ENCODE data around the gene CCDC43.

DNA sequence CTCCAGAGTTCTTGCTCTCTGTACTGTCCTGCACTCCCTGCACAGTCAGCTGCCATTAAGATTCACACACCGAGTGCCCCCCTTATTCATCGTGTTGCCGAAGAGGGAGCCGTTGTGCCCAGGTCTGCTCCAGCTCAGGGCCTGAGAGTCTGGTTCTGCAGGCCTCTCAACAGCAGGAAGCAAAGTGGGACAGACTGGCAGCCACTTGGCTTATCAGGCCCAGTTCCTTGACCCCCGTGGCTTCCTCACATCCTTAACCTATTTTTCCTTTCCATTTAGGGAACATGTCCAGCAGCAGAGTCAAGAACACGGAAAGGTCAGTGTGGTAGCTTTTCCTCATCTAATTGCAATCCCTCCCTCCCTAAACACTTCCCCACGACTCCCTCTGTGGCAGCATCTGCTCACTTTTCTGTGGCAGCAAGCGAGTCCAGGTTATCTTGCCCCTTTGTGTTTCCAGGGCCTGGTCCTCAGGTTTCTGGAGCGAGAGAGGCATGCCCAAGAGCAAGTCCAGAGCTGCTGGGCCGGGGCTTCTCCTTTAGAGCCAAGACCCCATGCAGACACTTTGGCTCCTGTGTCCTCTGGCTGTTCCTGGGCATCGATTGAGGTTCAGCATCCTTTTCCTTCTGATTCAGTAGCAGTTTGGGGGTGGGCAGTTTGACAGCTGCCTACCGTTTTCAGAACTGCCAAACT, 47.1 kb upstream of the CCDC43 start:
- no peak for TF ChIP-seq SMC3 (IDR thresholded peaks at IDR 0.05; ENCODE audit: low read length)
- no peak for TF ChIP-seq RBAK (CRISPR knock-in tag; IDR thresholded peaks at IDR 0.05)
- TF ChIP-seq ZBTB8A (CRISPR knock-in tag; IDR thresholded peaks at IDR 0.05; ENCODE audit: borderline replicate concordance, low read depth) = no peak
- TF ChIP-seq, protein P1, sequence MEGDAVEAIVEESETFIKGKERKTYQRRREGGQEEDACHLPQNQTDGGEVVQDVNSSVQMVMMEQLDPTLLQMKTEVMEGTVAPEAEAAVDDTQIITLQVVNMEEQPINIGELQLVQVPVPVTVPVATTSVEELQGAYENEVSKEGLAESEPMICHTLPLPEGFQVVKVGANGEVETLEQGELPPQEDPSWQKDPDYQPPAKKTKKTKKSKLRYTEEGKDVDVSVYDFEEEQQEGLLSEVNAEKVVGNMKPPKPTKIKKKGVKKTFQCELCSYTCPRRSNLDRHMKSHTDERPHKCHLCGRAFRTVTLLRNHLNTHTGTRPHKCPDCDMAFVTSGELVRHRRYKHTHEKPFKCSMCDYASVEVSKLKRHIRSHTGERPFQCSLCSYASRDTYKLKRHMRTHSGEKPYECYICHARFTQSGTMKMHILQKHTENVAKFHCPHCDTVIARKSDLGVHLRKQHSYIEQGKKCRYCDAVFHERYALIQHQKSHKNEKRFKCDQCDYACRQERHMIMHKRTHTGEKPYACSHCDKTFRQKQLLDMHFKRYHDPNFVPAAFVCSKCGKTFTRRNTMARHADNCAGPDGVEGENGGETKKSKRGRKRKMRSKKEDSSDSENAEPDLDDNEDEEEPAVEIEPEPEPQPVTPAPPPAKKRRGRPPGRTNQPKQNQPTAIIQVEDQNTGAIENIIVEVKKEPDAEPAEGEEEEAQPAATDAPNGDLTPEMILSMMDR (CRISPR knock-in tag; IDR thresholded peaks at IDR 0.05) = no peak
- TF ChIP-seq ZNF780A (CRISPR knock-in tag; IDR thresholded peaks at IDR 0.05) = no peak
- no peak for TF ChIP-seq ZMAT5 (CRISPR knock-in tag; IDR thresholded peaks at IDR 0.05; ENCODE audit: borderline replicate concordance, low read depth)
- no peak for TF ChIP-seq ZNF567 (CRISPR knock-in tag; IDR thresholded peaks at IDR 0.05; ENCODE audit: borderline replicate concordance)
- no peak for TF ChIP-seq ZBTB26 (CRISPR knock-in tag; IDR thresholded peaks at IDR 0.05; ENCODE audit: borderline replicate concordance)
- TF ChIP-seq, protein P2, sequence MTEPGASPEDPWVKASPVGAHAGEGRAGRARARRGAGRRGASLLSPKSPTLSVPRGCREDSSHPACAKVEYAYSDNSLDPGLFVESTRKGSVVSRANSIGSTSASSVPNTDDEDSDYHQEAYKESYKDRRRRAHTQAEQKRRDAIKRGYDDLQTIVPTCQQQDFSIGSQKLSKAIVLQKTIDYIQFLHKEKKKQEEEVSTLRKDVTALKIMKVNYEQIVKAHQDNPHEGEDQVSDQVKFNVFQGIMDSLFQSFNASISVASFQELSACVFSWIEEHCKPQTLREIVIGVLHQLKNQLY (CRISPR knock-in tag; IDR thresholded peaks at IDR 0.05) = no peak
- no peak for TF ChIP-seq EZH2 (conservative IDR thresholded peaks at IDR 0.05; ENCODE audit: low read depth, low read length)
